ENCODE measurements around the gene MCM5. TPM values are rescaled to one million over a fixed set of nuclear protein-coding genes. Genes with fewer than 3 reads are reported as not detected.
A peak's percentile ranks its signal among the peaks of the same experiment; 100 is the strongest.

MCM5 gene
- total RNA-seq, 1 donor from 2014 or later: 12.8 TPM

- Mint-ChIP-seq H3K4me1 (ENCODE audit: low read depth, unreplicated experiment) (peaks cover 24% of the 10 kb centered on the region), H3K36me3 (ENCODE audit: low read depth, unreplicated experiment) (peaks cover 6% of the 10 kb centered on the region), H3K4me3 (ENCODE audit: unreplicated experiment) (peak within 1 kb of the TSS; percentile 82), H3K27me3 (ENCODE audit: low read depth, unreplicated experiment) (no peaks in the 10 kb centered on the region), H3K27ac (ENCODE audit: unreplicated experiment) (peak within 1 kb of the TSS; percentile 62), H3K9me3 (ENCODE audit: unreplicated experiment) (no peaks in the 10 kb centered on the region)
- H3K9ac ChIP-seq (ENCODE audit: low read length): peak within 1 kb of the TSS; percentile 81
- no peaks in the 10 kb centered on the region for H4K20me1 ChIP-seq (ENCODE audit: insufficient read depth, low read length)
- no peaks in the 10 kb centered on the region for H3K79me2 ChIP-seq (ENCODE audit: insufficient read depth, low read length)
- H3K4me2 ChIP-seq (ENCODE audit: low read length): peak within 1 kb of the TSS; percentile 91
- H2AFZ ChIP-seq (ENCODE audit: low read depth, low read length): peak within 1 kb of the TSS; percentile 96
- H3K9me3 ChIP-seq (ENCODE audit: insufficient read depth, low read depth, low read length): no peaks in the 10 kb centered on the region
- FAIRE-seq: no peak
- TF ChIP-seq CTCF (IDR thresholded peaks at IDR 0.05; ENCODE audit: insufficient read depth, low read depth, low read length) (no peak), EZH2 (IDR thresholded peaks at IDR 0.05; ENCODE audit: insufficient read depth, low read length) (no peak)
- no peaks in the 10 kb centered on the region for H3K27me3 ChIP-seq (ENCODE audit: insufficient read depth, low read length)
- no peaks in the 10 kb centered on the region for H3K36me3 ChIP-seq (ENCODE audit: insufficient read depth, low read length)
- no peak within 1 kb of the TSS for H3K27ac ChIP-seq (ENCODE audit: low read depth, low read length)
- H3K4me1 ChIP-seq (ENCODE audit: insufficient read depth, low read length): peaks cover 21% of the 10 kb centered on the region
- peak; percentile 72 for DNase-seq (ENCODE audit: low read depth)
- peak within 1 kb of the TSS; percentile 64 for H3K4me3 ChIP-seq (ENCODE audit: insufficient read depth, low read depth, low read length)
Observed at GRCh38 chr22:35380537-35381423, 19.2 kb upstream of the MCM5 start, which contains the start of gene HMOX1. Gene HMOX1, plus strand, starts transcription at chr22:35381096. Its CDS starts 78 bp downstream, at chr22:35381174.

- Histone ChIP-seq H3K9me3 (ENCODE audit: insufficient read depth, low read depth, low read length) (no peaks in the 10 kb centered on the region), H2AFZ (ENCODE audit: low read depth, low read length) (peak overlapping the region; percentile 96), H3K79me2 (ENCODE audit: insufficient read depth, low read length) (no peaks in the 10 kb centered on the region), H3K27me3 (ENCODE audit: insufficient read depth, low read length) (no peaks in the 10 kb centered on the region), H3K4me1 (ENCODE audit: insufficient read depth, low read length) (peaks cover 19% of the 10 kb centered on the region), H3K36me3 (ENCODE audit: insufficient read depth, low read length) (no peaks in the 10 kb centered on the region), H3K4me2 (ENCODE audit: low read length) (peak overlapping the region; percentile 91), H3K4me3 (ENCODE audit: insufficient read depth, low read depth, low read length) (peak overlapping the region; percentile 64), H4K20me1 (ENCODE audit: insufficient read depth, low read length) (no peaks in the 10 kb centered on the region), H3K27ac (ENCODE audit: low read depth, low read length) (no peak overlapping the region), H3K9ac (ENCODE audit: low read length) (peak overlapping the region; percentile 81)
- DNase-seq (ENCODE audit: low read depth) (no peak), FAIRE-seq (no peak)
- H3K9me3 Mint-ChIP-seq (ENCODE audit: unreplicated experiment): no peaks in the 10 kb centered on the region
- peak overlapping the region; percentile 62 for H3K27ac Mint-ChIP-seq (ENCODE audit: unreplicated experiment)
- H3K4me3 Mint-ChIP-seq (ENCODE audit: unreplicated experiment): peak overlapping the region; percentile 82
- H3K36me3 Mint-ChIP-seq (ENCODE audit: low read depth, unreplicated experiment): peaks cover 6% of the 10 kb centered on the region
- H3K4me1 Mint-ChIP-seq (ENCODE audit: low read depth, unreplicated experiment): peaks cover 23% of the 10 kb centered on the region
- no peaks in the 10 kb centered on the region for H3K27me3 Mint-ChIP-seq (ENCODE audit: low read depth, unreplicated experiment)
- no peak for TF ChIP-seq EZH2 (IDR thresholded peaks at IDR 0.05; ENCODE audit: insufficient read depth, low read length)
- no peak for TF ChIP-seq CTCF (IDR thresholded peaks at IDR 0.05; ENCODE audit: insufficient read depth, low read depth, low read length)
Observed at GRCh38 chr22:35381424-35382009, 18.4 kb upstream of the MCM5 start.
